Stimulated activated CD4-positive, alpha-beta T cell treated with anti-CD3 and anti-CD28 coated beads, Interleukin-15, amount 100 ng/mL, for 24 hours (primary cell): ENCODE measurements around the gene UBC.
"Not testable (repeated sequence)": the region's sequence is repeated elsewhere in the genome, so short reads cannot be mapped to it uniquely, and the experiment has no call there.

Experiments
- DNase-seq: peaks from one replicate; pipeline ENCODE4 v3.0.0-alpha.2; 2020

UBC gene

GRCh38 chr12:124883263-124884130, 31.0 kb downstream of the UBC start:
- no peak for DNase-seq

- DNase-seq = no peak
Observed at GRCh38 chr12:124881123-124881522, 33.3 kb downstream of the UBC start.

GRCh38 chr12:124880335-124880734, 34.1 kb downstream of the UBC start:
- not testable (repeated sequence) for DNase-seq

- DNase-seq = no peak
Observed at GRCh38 chr12:124878795-124879516, 35.5 kb downstream of the UBC start.

- DNase-seq = no peak
Observed at GRCh38 chr12:124877423-124877822, 37.0 kb downstream of the UBC start.

GRCh38 chr12:124876171-124876570, 38.3 kb downstream of the UBC start:
- no peak for DNase-seq

- DNase-seq = no peak
Observed at GRCh38 chr12:124875803-124876132, 38.7 kb downstream of the UBC start.

- no peak for DNase-seq
Observed at GRCh38 chr12:124874988-124875802, 39.3 kb downstream of the UBC start.

- DNase-seq = no peak
Observed at GRCh38 chr12:124874188-124874587, 40.3 kb downstream of the UBC start.

- no peak for DNase-seq
Observed at GRCh38 chr12:124872068-124872719, 42.3 kb downstream of the UBC start.

GRCh38 chr12:124871297-124871696, 43.2 kb downstream of the UBC start:
- DNase-seq = no peak

GRCh38 chr12:124870515-124870914, 43.9 kb downstream of the UBC start:
- no peak for DNase-seq

- no peak for DNase-seq
Observed at GRCh38 chr12:124869059-124869665, 45.3 kb downstream of the UBC start.

GRCh38 chr12:124868252-124869058, 46.0 kb downstream of the UBC start:
- no peak for DNase-seq

- DNase-seq = no peak
Observed at GRCh38 chr12:124867401-124867930, 47.0 kb downstream of the UBC start.

- no peak for DNase-seq
Observed at GRCh38 chr12:124866883-124867400, 47.5 kb downstream of the UBC start.

GRCh38 chr12:124866195-124866882, 48.1 kb downstream of the UBC start:
- DNase-seq = no peak

GRCh38 chr12:124865728-124866127, 48.7 kb downstream of the UBC start:
- DNase-seq = no peak

- DNase-seq = no peak
Observed at GRCh38 chr12:124864326-124864752, 50.1 kb downstream of the UBC start.
